ENCODE results near the gene HIVEP1. TPM values are rescaled to one million over a fixed set of nuclear protein-coding genes. Genes with fewer than 3 reads are reported as not detected.

Gene HIVEP1
- total and polyA plus RNA-seq, 2 of the 8 experiments (the other 6 are each of a cell fraction or from before 2014, with no cell fraction given): 22.6 to 23.1 TPM

- no peak for TF ChIP-seq TCF12 (IDR thresholded peaks at IDR 0.05; ENCODE audit: low read depth, low read length)
Observed at GRCh38 chr6:12090714-12091113, 78.6 kb downstream of the HIVEP1 start (continued).
